Measurements from ENCODE around the gene ADGRB3.

ADGRB3 gene

GRCh38 chr6:69069881-69070280, 434.8 kb downstream of the ADGRB3 start:
- Mint-ChIP-seq H3K4me1 (no peaks in the 10 kb centered on the region), H3K36me3 (ENCODE audit: low read depth) (no peaks in the 10 kb centered on the region), H3K27ac (no peak overlapping the region), H3K4me3 (no peak overlapping the region), H3K27me3 (ENCODE audit: low read depth, poor library complexity) (no peaks in the 10 kb centered on the region), H3K9me3 (no peaks in the 10 kb centered on the region)
- TF ChIP-seq CTCF (IDR thresholded peaks at IDR 0.05): no peak
- no peak for DNase-seq

- Mint-ChIP-seq H3K4me1 (no peaks in the 10 kb centered on the region), H3K9me3 (no peaks in the 10 kb centered on the region), H3K36me3 (ENCODE audit: low read depth) (no peaks in the 10 kb centered on the region), H3K27me3 (ENCODE audit: low read depth, poor library complexity) (no peaks in the 10 kb centered on the region), H3K4me3 (no peak overlapping the region), H3K27ac (no peak overlapping the region)
- no peak for DNase-seq
- no peak for TF ChIP-seq CTCF (IDR thresholded peaks at IDR 0.05)
Measured at GRCh38 chr6:69072796-69073195, 437.7 kb downstream of the ADGRB3 start.

- TF ChIP-seq CTCF (IDR thresholded peaks at IDR 0.05): no peak
- Mint-ChIP-seq H3K27me3 (ENCODE audit: low read depth, poor library complexity) (no peaks in the 10 kb centered on the region), H3K4me1 (no peaks in the 10 kb centered on the region), H3K36me3 (ENCODE audit: low read depth) (no peaks in the 10 kb centered on the region), H3K4me3 (no peak overlapping the region), H3K27ac (no peak overlapping the region), H3K9me3 (no peaks in the 10 kb centered on the region)
- DNase-seq: no peak
Measured at GRCh38 chr6:69084746-69085335, 449.8 kb downstream of the ADGRB3 start.

GRCh38 chr6:69086689-69087088, 451.6 kb downstream of the ADGRB3 start:
- Mint-ChIP-seq H3K4me3 (no peak overlapping the region), H3K4me1 (no peaks in the 10 kb centered on the region), H3K9me3 (no peaks in the 10 kb centered on the region), H3K36me3 (ENCODE audit: low read depth) (no peaks in the 10 kb centered on the region), H3K27me3 (ENCODE audit: low read depth, poor library complexity) (no peaks in the 10 kb centered on the region), H3K27ac (no peak overlapping the region)
- TF ChIP-seq CTCF (IDR thresholded peaks at IDR 0.05): no peak
- no peak for DNase-seq

GRCh38 chr6:69089539-69089938, 454.5 kb downstream of the ADGRB3 start:
- TF ChIP-seq CTCF (IDR thresholded peaks at IDR 0.05): no peak
- Mint-ChIP-seq H3K9me3 (no peaks in the 10 kb centered on the region), H3K4me1 (no peaks in the 10 kb centered on the region), H3K4me3 (no peak overlapping the region), H3K27me3 (ENCODE audit: low read depth, poor library complexity) (peaks cover 8% of the 10 kb centered on the region), H3K27ac (no peak overlapping the region), H3K36me3 (ENCODE audit: low read depth) (no peaks in the 10 kb centered on the region)
- DNase-seq: no peak

GRCh38 chr6:69090132-69090531, 455.1 kb downstream of the ADGRB3 start:
- DNase-seq: no peak
- H3K4me3 Mint-ChIP-seq: no peak overlapping the region
- H3K27me3 Mint-ChIP-seq (ENCODE audit: low read depth, poor library complexity): peaks cover 8% of the 10 kb centered on the region
- no peaks in the 10 kb centered on the region for H3K4me1 Mint-ChIP-seq
- H3K36me3 Mint-ChIP-seq (ENCODE audit: low read depth): no peaks in the 10 kb centered on the region
- no peaks in the 10 kb centered on the region for H3K9me3 Mint-ChIP-seq
- no peak overlapping the region for H3K27ac Mint-ChIP-seq
- TF ChIP-seq CTCF (IDR thresholded peaks at IDR 0.05): no peak
